OCI-LY3 (cell line): ENCODE measurements around the gene RRAD.

ENCODE experiments used
- H2AFZ ChIP-seq: fragments of 200-600, 300-600 bp; shearing (Covaris generic); 2 replicates; pipeline ENCODE4 v1.6.0; 2014; ENCODE audit warnings: antibody characterized with exemption, low read depth, low read length
- H3K27ac ChIP-seq: fragments of 200-600, 300-600 bp; sonication (generic); 2 replicates; pipeline ENCODE4 v1.5.1; 2014; ENCODE audit warnings: mild to moderate bottlenecking, low read length, moderate library complexity, mixed read lengths
- H3K27me3 ChIP-seq: fragments of 200-600, 300-600 bp; sonication (generic); 2 replicates; pipeline ENCODE4 v1.6.1; 2014; ENCODE audit warnings: low read depth, low read length, mixed read lengths
- H3K36me3 ChIP-seq: fragments of 200-600, 300-600 bp; sonication (generic); replicated peaks from 2 replicates; pipeline ENCODE3; 2014; ENCODE audit warnings: low read depth, low read length, mixed read lengths
- H3K4me1 ChIP-seq: fragments of 300-600, 200-600 bp; sonication (generic); 2 replicates; pipeline ENCODE4 v1.6.1; 2014; ENCODE audit warnings: low read length, mixed read lengths
- H3K4me2 ChIP-seq: fragments of 200-600, 300-600 bp; sonication (generic); 2 replicates; pipeline ENCODE4 v1.6.1; 2014; ENCODE audit warnings: low read length, mixed read lengths
- H3K4me3 ChIP-seq: fragments of 300-600, 200-600 bp; sonication (generic); 2 replicates; pipeline ENCODE4 v1.5.1; 2014; ENCODE audit warnings: antibody characterized with exemption, mild to moderate bottlenecking, low read length, moderate library complexity
- H3K79me2 ChIP-seq: fragments of 300-600, 200-600 bp; shearing (Covaris generic); 2 replicates; pipeline ENCODE4 v1.6.1; 2014; ENCODE audit warnings: mild to moderate bottlenecking, low read length, mixed read lengths
- H3K9ac ChIP-seq: fragments of 300-600, 200-600 bp; shearing (Covaris generic); 2 replicates; pipeline ENCODE4 v1.6.0; 2014; ENCODE audit warnings: mild to moderate bottlenecking, low read length, moderate library complexity
- H3K9me3 ChIP-seq: fragments of 200-600, 300-600 bp; shearing (Covaris generic); 2 replicates; pipeline ENCODE4 v1.6.1; 2014; ENCODE audit warnings: low read length, mixed read lengths; ENCODE audit not compliant: insufficient read depth
- H4K20me1 ChIP-seq: fragments of 200-600, 300-600 bp; sonication (generic); 2 replicates; pipeline ENCODE4 v1.6.1; 2016; ENCODE audit warnings: low read length, mixed read lengths; ENCODE audit not compliant: insufficient read depth
- EZH2phosphoT487 ChIP-seq: fragments of 200-600 bp; shearing (Covaris generic); IDR thresholded peaks from 2 replicates; pipeline ENCODE4 v1.6.1; 2018; ENCODE audit warnings: antibody characterized with exemption, mixed run types, low read depth
- TF ChIP-seq, protein P1 (sequence below): fragments of 200-600, 300-600 bp; sonication (generic); IDR thresholded peaks from 2 replicates; pipeline ENCODE4 v1.5.1; 2014; ENCODE audit warnings: antibody characterized with exemption, low read length, low read depth

RRAD gene

DNA sequence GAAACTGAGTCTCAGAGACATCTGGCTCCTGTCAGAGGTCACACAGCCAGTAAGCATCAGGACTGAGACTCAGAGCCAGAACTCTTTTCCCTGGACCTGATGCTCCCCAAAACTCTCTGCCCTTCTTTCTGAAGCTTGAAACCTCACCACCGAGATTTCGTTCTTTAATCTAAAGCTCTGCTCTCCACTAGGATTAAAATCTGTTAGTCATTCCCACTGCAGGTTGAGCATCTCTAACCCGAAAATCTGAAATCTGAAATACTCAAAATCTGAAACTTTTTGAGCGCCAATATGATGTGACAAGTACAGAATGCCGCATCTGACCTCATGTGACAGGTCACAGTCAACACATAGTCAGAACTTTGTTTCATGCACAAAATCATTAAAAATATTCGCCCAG lies 8.8 kb downstream of the RRAD start:
- Histone ChIP-seq H3K4me2 (no peak overlapping the region), H3K27ac (no peak overlapping the region), H3K36me3 (no peaks in the 10 kb centered on the region), H4K20me1 (no peaks in the 10 kb centered on the region), H3K4me3 (no peak overlapping the region), H3K4me1 (0 out of 2 replicates have a peak, but pooled peaks cover 3% of the 10 kb centered on the region), H3K27me3 (0 out of 2 replicates have a peak, but pooled peaks cover 8% of the 10 kb centered on the region), H3K9me3 (no peaks in the 10 kb centered on the region), H3K9ac (no peak overlapping the region), H3K79me2 (no peaks in the 10 kb centered on the region), H2AFZ (no peak overlapping the region)
- TF ChIP-seq, protein P1, sequence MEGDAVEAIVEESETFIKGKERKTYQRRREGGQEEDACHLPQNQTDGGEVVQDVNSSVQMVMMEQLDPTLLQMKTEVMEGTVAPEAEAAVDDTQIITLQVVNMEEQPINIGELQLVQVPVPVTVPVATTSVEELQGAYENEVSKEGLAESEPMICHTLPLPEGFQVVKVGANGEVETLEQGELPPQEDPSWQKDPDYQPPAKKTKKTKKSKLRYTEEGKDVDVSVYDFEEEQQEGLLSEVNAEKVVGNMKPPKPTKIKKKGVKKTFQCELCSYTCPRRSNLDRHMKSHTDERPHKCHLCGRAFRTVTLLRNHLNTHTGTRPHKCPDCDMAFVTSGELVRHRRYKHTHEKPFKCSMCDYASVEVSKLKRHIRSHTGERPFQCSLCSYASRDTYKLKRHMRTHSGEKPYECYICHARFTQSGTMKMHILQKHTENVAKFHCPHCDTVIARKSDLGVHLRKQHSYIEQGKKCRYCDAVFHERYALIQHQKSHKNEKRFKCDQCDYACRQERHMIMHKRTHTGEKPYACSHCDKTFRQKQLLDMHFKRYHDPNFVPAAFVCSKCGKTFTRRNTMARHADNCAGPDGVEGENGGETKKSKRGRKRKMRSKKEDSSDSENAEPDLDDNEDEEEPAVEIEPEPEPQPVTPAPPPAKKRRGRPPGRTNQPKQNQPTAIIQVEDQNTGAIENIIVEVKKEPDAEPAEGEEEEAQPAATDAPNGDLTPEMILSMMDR = no peak
- no peak for TF ChIP-seq EZH2phosphoT487

DNA sequence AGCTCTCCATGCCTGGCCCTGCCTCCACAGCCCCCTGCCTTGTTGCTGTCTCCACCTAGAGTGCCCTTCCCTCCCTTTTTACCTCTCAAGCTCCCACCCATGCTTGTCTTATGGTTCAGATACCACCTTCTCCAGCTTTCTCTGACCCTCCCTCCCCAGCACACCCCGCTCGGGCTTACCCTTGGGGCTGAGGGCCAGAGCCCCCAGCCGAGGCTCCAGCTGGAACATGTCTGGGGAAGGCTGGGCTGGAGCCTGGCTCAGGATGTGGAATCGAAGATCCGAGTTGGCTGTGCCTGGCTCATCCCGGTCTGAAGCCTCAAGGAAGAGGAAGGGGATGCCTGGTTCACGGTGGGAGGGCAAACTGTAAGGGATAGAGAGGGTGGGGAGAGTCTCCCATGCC lies 10.3 kb downstream of the RRAD start:
- Histone ChIP-seq H3K4me2 (no peak overlapping the region), H2AFZ (no peak overlapping the region), H4K20me1 (no peaks in the 10 kb centered on the region), H3K36me3 (no peaks in the 10 kb centered on the region), H3K9ac (no peak overlapping the region), H3K79me2 (no peaks in the 10 kb centered on the region), H3K27ac (no peak overlapping the region), H3K9me3 (no peaks in the 10 kb centered on the region), H3K4me1 (0 out of 2 replicates have a peak, but pooled peaks cover 3% of the 10 kb centered on the region), H3K4me3 (no peak overlapping the region), H3K27me3 (0 out of 2 replicates have a peak, but pooled peaks cover 8% of the 10 kb centered on the region)
- TF ChIP-seq, protein P1 = no peak
- TF ChIP-seq EZH2phosphoT487 = no peak

DNA sequence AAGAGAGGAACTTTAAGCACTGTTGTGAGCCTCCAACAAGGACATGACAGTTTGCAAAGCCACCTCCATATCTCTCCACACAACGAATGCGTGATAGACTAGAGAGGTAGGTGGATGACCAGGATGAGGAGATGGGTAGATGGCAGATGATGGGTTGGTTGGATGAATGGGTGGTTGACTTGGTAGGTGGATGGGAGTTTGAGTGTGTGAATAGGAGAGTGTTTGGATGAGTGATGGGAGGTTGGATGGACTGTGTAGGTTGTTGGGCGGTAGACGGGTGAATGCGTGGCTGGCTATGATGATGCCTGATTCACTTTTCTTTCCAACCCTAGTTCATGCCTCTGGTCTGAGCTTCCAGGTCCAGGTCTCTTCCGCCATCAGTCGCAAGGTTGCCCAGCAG lies 10.8 kb downstream of the RRAD start:
- Histone ChIP-seq H3K4me3 (no peak overlapping the region), H3K27me3 (0 out of 2 replicates have a peak, but pooled peaks cover 8% of the 10 kb centered on the region), H3K9ac (no peak overlapping the region), H3K79me2 (no peaks in the 10 kb centered on the region), H3K36me3 (no peaks in the 10 kb centered on the region), H3K4me1 (0 out of 2 replicates have a peak, but pooled peaks cover 2% of the 10 kb centered on the region), H3K27ac (no peak overlapping the region), H4K20me1 (no peaks in the 10 kb centered on the region), H3K4me2 (no peak overlapping the region), H2AFZ (no peak overlapping the region), H3K9me3 (no peaks in the 10 kb centered on the region)
- TF ChIP-seq, protein P1 = no peak
- TF ChIP-seq EZH2phosphoT487 = no peak

DNA sequence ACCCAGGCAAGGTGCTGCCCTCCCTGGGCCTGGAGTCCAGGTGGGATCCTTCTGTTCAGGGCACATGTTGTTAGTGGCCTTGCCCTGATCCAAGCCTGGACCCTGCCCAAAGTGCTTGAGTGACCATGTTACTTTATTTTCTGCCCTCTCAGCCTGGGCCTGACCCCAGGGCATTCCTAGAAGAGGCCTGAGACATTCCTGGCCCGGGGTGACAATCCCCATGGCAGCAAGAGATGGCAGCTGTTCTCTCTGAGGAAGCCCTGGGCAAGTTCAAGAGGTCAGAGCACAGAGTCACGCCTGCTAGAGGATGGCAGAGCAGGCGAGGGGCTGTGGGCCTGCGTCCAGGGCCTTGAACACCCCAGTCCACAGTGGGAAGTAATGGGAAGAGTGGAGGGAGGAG lies 11.6 kb downstream of the RRAD start:
- Histone ChIP-seq H4K20me1 (no peaks in the 10 kb centered on the region), H2AFZ (no peak overlapping the region), H3K27ac (no peak overlapping the region), H3K4me2 (no peak overlapping the region), H3K27me3 (0 out of 2 replicates have a peak, but pooled peaks cover 8% of the 10 kb centered on the region), H3K36me3 (no peaks in the 10 kb centered on the region), H3K4me1 (no peaks in the 10 kb centered on the region), H3K9ac (no peak overlapping the region), H3K4me3 (no peak overlapping the region), H3K9me3 (no peaks in the 10 kb centered on the region), H3K79me2 (no peaks in the 10 kb centered on the region)
- no peak for TF ChIP-seq EZH2phosphoT487
- TF ChIP-seq, protein P1 = no peak
